Measurements from ENCODE around the gene BUD13. TPM values are rescaled to one million over a fixed set of nuclear protein-coding genes. Genes with fewer than 3 reads are reported as not detected.

Gene BUD13
- total and polyA plus RNA-seq, 10 donors, result 12.3 to 20.3 (median 16.3) TPM

DNA sequence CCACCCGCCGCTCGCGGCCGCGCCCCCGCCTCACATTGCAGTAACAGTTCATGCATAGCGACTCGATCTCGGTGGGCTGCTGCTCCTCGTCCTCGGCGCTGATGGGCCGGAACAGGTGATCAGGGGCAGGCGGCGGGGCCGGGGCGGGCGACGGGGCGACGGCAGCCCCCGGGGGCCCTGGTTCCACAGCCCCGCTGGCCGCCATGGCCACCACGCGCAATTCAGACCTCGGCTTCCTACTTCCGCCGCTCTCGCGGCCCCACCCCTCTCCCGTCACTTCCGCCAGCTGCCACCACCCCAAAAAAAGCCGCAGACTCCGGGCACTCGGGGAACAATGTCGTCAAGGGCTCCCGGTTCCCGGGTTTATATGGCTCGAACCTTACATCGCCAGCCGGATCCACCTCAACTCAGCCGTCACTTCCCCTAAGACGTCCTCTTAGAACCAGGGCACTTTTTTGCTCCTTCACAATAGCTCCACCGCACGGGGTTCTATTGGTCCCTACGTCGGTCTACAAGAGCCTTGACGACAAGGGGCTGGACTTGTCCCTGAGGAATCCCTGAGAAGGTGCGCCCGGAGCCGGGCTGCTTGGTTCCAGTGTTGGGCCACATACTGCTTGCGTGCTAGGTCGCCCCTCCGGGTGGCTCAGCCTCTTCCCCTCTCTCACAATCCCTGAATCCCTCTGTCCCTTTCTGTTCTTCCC, 15.1 kb upstream of the BUD13 start, which contains the start of gene ZPR1:
TSS of gene ZPR1 (minus strand) at position 238 of the 701 bp plus-strand sequence. CDS start at position 205, 33 bp downstream.
- Histone ChIP-seq H3K4me1 (peaks cover 14 to 50% (median 35%) of the 10 kb centered on the region in 6 donors), H3K9me3 (no peaks in the 10 kb centered on the region), H3K36me3 (peaks cover 0 to 39% (median 33%) of the 10 kb centered on the region in 6 donors), H3K27me3 (replicated peaks in 1 of 7) (peaks cover 0 to 19% (median 0%) of the 10 kb centered on the region in 7 donors), H3K27ac (peak within 1 kb of the TSS; percentile 66 to 92 (median 88)), H3K4me3 (peak within 1 kb of the TSS; percentile 86 to 99 (median 96))
- TF ChIP-seq POLR2A (IDR thresholded peaks at IDR 0.05), result peak in 1 of 3 donors; percentile 29
- TF ChIP-seq POLR2AphosphoS5 (IDR thresholded peaks at IDR 0.05), result peak; percentile 87 to 90 (median 89)
- TF ChIP-seq, protein P1, sequence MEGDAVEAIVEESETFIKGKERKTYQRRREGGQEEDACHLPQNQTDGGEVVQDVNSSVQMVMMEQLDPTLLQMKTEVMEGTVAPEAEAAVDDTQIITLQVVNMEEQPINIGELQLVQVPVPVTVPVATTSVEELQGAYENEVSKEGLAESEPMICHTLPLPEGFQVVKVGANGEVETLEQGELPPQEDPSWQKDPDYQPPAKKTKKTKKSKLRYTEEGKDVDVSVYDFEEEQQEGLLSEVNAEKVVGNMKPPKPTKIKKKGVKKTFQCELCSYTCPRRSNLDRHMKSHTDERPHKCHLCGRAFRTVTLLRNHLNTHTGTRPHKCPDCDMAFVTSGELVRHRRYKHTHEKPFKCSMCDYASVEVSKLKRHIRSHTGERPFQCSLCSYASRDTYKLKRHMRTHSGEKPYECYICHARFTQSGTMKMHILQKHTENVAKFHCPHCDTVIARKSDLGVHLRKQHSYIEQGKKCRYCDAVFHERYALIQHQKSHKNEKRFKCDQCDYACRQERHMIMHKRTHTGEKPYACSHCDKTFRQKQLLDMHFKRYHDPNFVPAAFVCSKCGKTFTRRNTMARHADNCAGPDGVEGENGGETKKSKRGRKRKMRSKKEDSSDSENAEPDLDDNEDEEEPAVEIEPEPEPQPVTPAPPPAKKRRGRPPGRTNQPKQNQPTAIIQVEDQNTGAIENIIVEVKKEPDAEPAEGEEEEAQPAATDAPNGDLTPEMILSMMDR (IDR thresholded peaks at IDR 0.05 in 8 of 11, conservative IDR thresholded peaks at IDR 0.05 in 3 of 11), result peak in 4 of 11 experiments; percentile 18 to 25 (median 21)
- DNase-seq, result peak; percentile 96
- intact Hi-C loops (cut with DNase I; ENCODE audit: low total_unique reads), result no loop called here
- 1 to 2% (median 1%) methylated on average over 19 to 56 of the region's 56 CpGs for WGBS, 5 donors

DNA sequence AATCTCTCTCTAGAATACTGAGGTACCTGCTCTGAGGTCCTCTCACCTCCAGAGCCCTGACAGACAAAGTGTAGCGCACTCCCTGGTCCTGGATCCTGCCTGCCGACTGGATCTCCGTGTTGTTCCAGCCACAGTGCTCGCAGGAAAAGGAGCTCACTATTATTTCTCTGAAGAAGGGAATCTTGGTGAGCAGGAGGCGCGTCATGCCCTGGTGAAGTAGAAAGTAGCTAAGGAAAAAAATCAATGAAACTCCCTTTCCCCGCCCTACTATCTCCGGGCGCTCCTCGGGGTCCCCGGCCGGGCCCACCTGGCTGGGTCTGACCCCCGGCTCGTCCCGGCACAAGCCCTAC, 14.6 kb upstream of the BUD13 start:
- peaks cover 0 to 44% (median 38%) of the 10 kb centered on the region in 6 donors for H3K36me3 ChIP-seq
- TF ChIP-seq, protein P1 (IDR thresholded peaks at IDR 0.05 in 8 of 11, conservative IDR thresholded peaks at IDR 0.05 in 3 of 11), result no peak
- TF ChIP-seq POLR2AphosphoS5 (IDR thresholded peaks at IDR 0.05) (no peak), POLR2A (IDR thresholded peaks at IDR 0.05) (no peak)
- intact Hi-C loops (cut with DNase I; ENCODE audit: low total_unique reads), result no loop called here
- peaks cover 14 to 50% (median 35%) of the 10 kb centered on the region in 6 donors for H3K4me1 ChIP-seq
- 0 to 1% (median 1%) methylated on average over 10 to 15 of the region's 15 CpGs for WGBS, 5 donors
- peaks cover 0 to 19% (median 0%) of the 10 kb centered on the region in 7 donors for H3K27me3 ChIP-seq (replicated peaks in 1 of 7)
- H3K27ac ChIP-seq, result peak overlapping the region; percentile 66 to 92 (median 88)
- DNase-seq, result no peak
- peak overlapping the region; percentile 86 to 99 (median 96) for H3K4me3 ChIP-seq
- no peaks in the 10 kb centered on the region for H3K9me3 ChIP-seq

DNA sequence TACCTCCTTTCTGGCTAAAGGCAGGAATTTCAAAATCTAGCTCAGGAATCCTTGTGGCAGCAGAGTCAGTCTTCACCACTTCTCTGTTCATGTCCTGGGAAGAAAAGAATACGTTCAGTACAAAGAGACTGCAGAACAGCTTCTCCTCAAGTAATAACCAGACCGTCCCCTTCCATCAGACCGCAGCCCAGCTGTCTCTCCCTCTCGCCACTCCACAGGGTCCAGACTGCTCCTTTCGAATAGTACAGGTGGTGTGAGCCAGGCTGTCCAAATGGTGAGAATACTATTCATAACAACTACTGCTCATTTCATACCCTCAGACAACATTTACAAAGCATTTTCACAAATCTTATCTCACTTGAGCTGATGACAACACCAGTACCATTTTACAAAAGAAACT, 14.2 kb upstream of the BUD13 start:
- WGBS, 5 donors, result 57 to 82% (median 75%) methylated on average over 5 of the region's 5 CpGs
- DNase-seq, result no peak
- TF ChIP-seq, protein P1 (IDR thresholded peaks at IDR 0.05 in 8 of 11, conservative IDR thresholded peaks at IDR 0.05 in 3 of 11), result no peak
- TF ChIP-seq POLR2A (IDR thresholded peaks at IDR 0.05) (no peak), POLR2AphosphoS5 (IDR thresholded peaks at IDR 0.05) (no peak)
- peak overlapping the region; percentile 86 to 99 (median 96) for H3K4me3 ChIP-seq
- peaks cover 0 to 19% (median 0%) of the 10 kb centered on the region in 7 donors for H3K27me3 ChIP-seq (replicated peaks in 1 of 7)
- peak overlapping the region in 4 of 8 donors; percentile 83 to 92 (median 90) for H3K27ac ChIP-seq
- H3K9me3 ChIP-seq, result no peaks in the 10 kb centered on the region
- intact Hi-C loops (cut with DNase I; ENCODE audit: low total_unique reads), result no loop called here
- H3K4me1 ChIP-seq, result peaks cover 14 to 50% (median 35%) of the 10 kb centered on the region in 6 donors
- peaks cover 0 to 49% (median 43%) of the 10 kb centered on the region in 6 donors for H3K36me3 ChIP-seq

DNA sequence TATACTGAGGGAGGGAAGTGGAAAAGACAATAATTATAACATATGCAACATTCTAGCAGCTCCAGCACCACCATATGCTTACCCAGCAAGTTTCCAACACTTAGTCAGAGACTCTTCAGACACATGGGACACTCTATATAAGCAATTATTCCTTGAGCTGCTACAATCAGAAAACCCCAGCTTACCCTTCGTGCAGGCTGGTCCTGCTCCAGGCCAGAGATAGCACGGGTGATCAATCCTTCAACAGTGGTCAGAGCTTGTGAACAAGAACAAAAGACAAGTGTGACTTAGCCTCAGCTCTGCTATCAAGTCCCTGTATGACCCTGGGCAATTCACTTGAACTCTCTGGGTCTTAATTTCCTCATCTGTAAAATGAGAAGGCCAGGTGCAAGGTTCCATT, 13.5 kb upstream of the BUD13 start:
- no peaks in the 10 kb centered on the region for H3K9me3 ChIP-seq
- peak overlapping the region in 1 of 8 donors; percentile 97 for H3K4me3 ChIP-seq
- 74 to 98% (median 89%) methylated on average over 2 of the region's 2 CpGs for WGBS, 5 donors
- TF ChIP-seq POLR2AphosphoS5 (IDR thresholded peaks at IDR 0.05), result no peak
- TF ChIP-seq POLR2A (IDR thresholded peaks at IDR 0.05), result no peak
- TF ChIP-seq, protein P1 (IDR thresholded peaks at IDR 0.05 in 8 of 11, conservative IDR thresholded peaks at IDR 0.05 in 3 of 11), result no peak
- intact Hi-C loops (cut with DNase I; ENCODE audit: low total_unique reads), result no loop called here
- peaks cover 0 to 13% (median 0%) of the 10 kb centered on the region in 7 donors for H3K27me3 ChIP-seq (replicated peaks in 1 of 7)
- peaks cover 14 to 44% (median 30%) of the 10 kb centered on the region in 6 donors for H3K4me1 ChIP-seq
- H3K36me3 ChIP-seq, result peaks cover 0 to 55% (median 49%) of the 10 kb centered on the region in 6 donors
- no peak overlapping the region for H3K27ac ChIP-seq
- DNase-seq, result no peak
